ENCODE measurements around the gene TRPV2.
A peak's percentile ranks its signal among the peaks of the same experiment; 100 is the strongest.

The TRPV2 gene

GRCh38 chr17:16450028-16450427, 34.7 kb downstream of the TRPV2 start:
- no peak for TF ChIP-seq TAF1 (IDR thresholded peaks at IDR 0.05; ENCODE audit: borderline replicate concordance, insufficient read depth, low read length)
- no peak for TF ChIP-seq SIN3A (IDR thresholded peaks at IDR 0.05; ENCODE audit: borderline replicate concordance, insufficient read depth, low read length)
- TF ChIP-seq REST (IDR thresholded peaks at IDR 0.05; ENCODE audit: insufficient read depth in 1 of 2, low read depth in 2 of 2, low read length in 2 of 2): no peak
- no peak for TF ChIP-seq FOXP2 (optimal IDR thresholded peaks at IDR 0.05; ENCODE audit: borderline replicate concordance, extremely low read depth, extremely low read length, insufficient read depth)
- TF ChIP-seq POLR2AphosphoS5 (IDR thresholded peaks at IDR 0.05; ENCODE audit: low read depth, low read length): no peak

DNA sequence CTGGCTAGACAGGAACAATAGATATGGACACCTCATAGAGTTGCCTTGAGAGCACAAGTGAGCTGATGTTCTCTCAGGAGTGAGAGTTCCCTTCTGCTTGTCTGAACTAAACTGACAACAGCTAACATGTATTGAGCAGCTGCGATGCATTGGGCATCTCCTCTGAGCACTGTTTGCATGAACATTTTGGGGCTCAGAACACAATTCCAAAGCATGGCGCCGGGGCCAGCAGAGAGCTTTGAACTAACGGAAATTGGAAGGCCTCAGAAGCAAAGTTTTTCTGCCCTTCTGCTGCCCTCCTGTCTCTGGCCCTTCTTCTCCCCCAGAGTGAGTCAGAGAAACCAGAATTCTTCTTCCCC, 38.1 kb downstream of the TRPV2 start:
- no peak for TF ChIP-seq TAF1 (IDR thresholded peaks at IDR 0.05; ENCODE audit: borderline replicate concordance, insufficient read depth, low read length)
- TF ChIP-seq POLR2AphosphoS5 (IDR thresholded peaks at IDR 0.05; ENCODE audit: low read depth, low read length): peak; percentile 10; the same call in 1 of the 2 replicates

DNA sequence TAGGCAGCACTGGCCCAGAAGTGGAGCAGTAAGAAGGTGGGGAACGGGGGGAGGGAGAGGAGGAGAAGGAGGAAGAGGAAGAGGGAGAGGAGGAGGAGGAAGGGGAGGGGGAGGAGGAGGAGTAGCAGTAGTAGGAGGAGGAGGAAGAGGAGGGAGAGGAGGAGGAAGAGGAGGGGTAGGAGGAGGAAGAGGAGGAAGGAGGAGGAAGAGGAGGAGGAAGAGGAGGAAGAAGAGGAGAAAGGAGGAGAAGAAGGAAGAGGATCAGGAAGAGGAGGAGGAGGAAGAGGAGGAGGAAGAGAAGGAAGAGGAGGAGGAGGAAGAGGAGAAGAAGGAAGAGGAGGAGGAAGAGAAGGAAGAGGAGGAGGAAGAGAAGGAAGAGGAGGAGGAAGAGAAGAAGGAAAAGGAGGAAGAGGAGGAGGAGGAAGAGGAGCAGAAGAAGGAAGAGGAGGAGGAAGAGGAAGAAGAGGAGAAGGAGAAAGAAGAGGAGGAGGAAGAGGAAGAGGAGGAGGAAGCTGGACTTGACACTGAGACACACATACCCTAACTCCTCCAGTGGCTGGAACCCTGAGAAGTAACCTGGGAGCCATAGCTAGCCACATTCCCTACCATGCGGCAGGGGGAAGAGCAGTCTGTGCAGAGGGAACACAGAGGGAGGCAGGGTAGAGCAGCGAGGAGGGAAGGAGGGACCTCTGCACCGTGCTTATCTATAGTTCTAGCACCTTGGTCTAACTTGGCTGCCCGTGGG, 40.8 kb downstream of the TRPV2 start:
- TF ChIP-seq TAF1 (IDR thresholded peaks at IDR 0.05; ENCODE audit: borderline replicate concordance, insufficient read depth, low read length): no peak
- TF ChIP-seq POLR2AphosphoS5 (IDR thresholded peaks at IDR 0.05; ENCODE audit: low read depth, low read length): no peak
- no peak for TF ChIP-seq FOXP2 (optimal IDR thresholded peaks at IDR 0.05; ENCODE audit: borderline replicate concordance, extremely low read depth, extremely low read length, insufficient read depth)
- no peak for TF ChIP-seq SIN3A (IDR thresholded peaks at IDR 0.05; ENCODE audit: borderline replicate concordance, insufficient read depth, low read length)
- TF ChIP-seq REST (IDR thresholded peaks at IDR 0.05; ENCODE audit: insufficient read depth in 1 of 2, low read depth in 2 of 2, low read length in 2 of 2): no peak

GRCh38 chr17:16456742-16457316, 41.5 kb downstream of the TRPV2 start:
- TF ChIP-seq FOXP2 (optimal IDR thresholded peaks at IDR 0.05; ENCODE audit: borderline replicate concordance, extremely low read depth, extremely low read length, insufficient read depth) (no peak), POLR2AphosphoS5 (IDR thresholded peaks at IDR 0.05; ENCODE audit: low read depth, low read length) (0 out of 2 replicates have a peak, but pooled peaks have one; percentile 6)

GRCh38 chr17:16459271-16459670, 43.9 kb downstream of the TRPV2 start:
- TF ChIP-seq REST (IDR thresholded peaks at IDR 0.05; ENCODE audit: insufficient read depth in 1 of 2, low read depth in 2 of 2, low read length in 2 of 2): no peak
- TF ChIP-seq FOXP2 (optimal IDR thresholded peaks at IDR 0.05; ENCODE audit: borderline replicate concordance, extremely low read depth, extremely low read length, insufficient read depth): no peak
- TF ChIP-seq TAF1 (IDR thresholded peaks at IDR 0.05; ENCODE audit: borderline replicate concordance, insufficient read depth, low read length): no peak
- TF ChIP-seq SIN3A (IDR thresholded peaks at IDR 0.05; ENCODE audit: borderline replicate concordance, insufficient read depth, low read length): no peak
- no peak for TF ChIP-seq POLR2AphosphoS5 (IDR thresholded peaks at IDR 0.05; ENCODE audit: low read depth, low read length)

- TF ChIP-seq REST (IDR thresholded peaks at IDR 0.05; ENCODE audit: insufficient read depth in 1 of 2, low read depth in 2 of 2, low read length in 2 of 2): no peak
- TF ChIP-seq SIN3A (IDR thresholded peaks at IDR 0.05; ENCODE audit: borderline replicate concordance, insufficient read depth, low read length): no peak
- TF ChIP-seq TAF1 (IDR thresholded peaks at IDR 0.05; ENCODE audit: borderline replicate concordance, insufficient read depth, low read length): no peak
- no peak for TF ChIP-seq FOXP2 (optimal IDR thresholded peaks at IDR 0.05; ENCODE audit: borderline replicate concordance, extremely low read depth, extremely low read length, insufficient read depth)
- TF ChIP-seq POLR2AphosphoS5 (IDR thresholded peaks at IDR 0.05; ENCODE audit: low read depth, low read length): no peak
These were observed 44.6 kb downstream of the TRPV2 start for GRCh38 chr17:16459855-16460550.

Measured in PFSK-1 (cell line).